HCT116 (cell line): ENCODE data around the gene TBATA. TPM values are rescaled to one million over a fixed set of nuclear protein-coding genes. Genes with fewer than 3 reads are reported as not detected.

ENCODE experiments used
- ATAC-seq: fragments of 200-7000 bp; cut with Tn5 transposase; 2 replicates; pipeline ENCODE4 v1.9.1; 2020; ENCODE audit warnings: mild to moderate bottlenecking, moderate library complexity
- BruUV-seq: library from RNA; stranded (reverse); fragments of 400-500 nt; replicated peaks from 2 replicates; lab custom pipeline; 2021; lab: Mats Ljungman, UMichigan
- CTCF ChIA-PET: fragments of 300-600 bp; sonication (Branson Sonifier 250); formaldehyde crosslinking; loops from one replicate; lab custom pipeline; 2021; ENCODE audit warnings: antibody characterized with exemption; lab: Charles Lee
- POLR2A ChIA-PET: fragments of 300-600, 350-600 bp; sonication (Branson Sonifier 250); formaldehyde crosslinking; loops from one replicate; lab custom pipeline; 2021; ENCODE audit warnings: antibody characterized with exemption; lab: Charles Lee
- RAD21 ChIA-PET, 2 experiments: fragments of 300-600 bp; sonication (Branson Sonifier 250); formaldehyde crosslinking; loops; one replicate each; lab custom pipeline; 2023; ENCODE audit warnings: low total read pairs in 2 of 2; ENCODE audit not compliant: uncharacterized antibody in 2 of 2, unreplicated experiment in 2 of 2, low non-redundant PET in 1 of 2; lab: Charles Lee
- DNase-seq: peaks from one replicate; pipeline ENCODE4 v3.0.0-alpha.2; 2010; ENCODE audit warnings: low read depth, low spot score
- H2AFZ ChIP-seq: fragments of 200-600 bp; shearing (Covaris generic), sonication (generic); 2 replicates; pipeline ENCODE4 v1.6.1; 2017; ENCODE audit warnings: low read depth, mixed run types, mixed read lengths, antibody characterized with exemption, low read length; ENCODE audit not compliant: poor library complexity, severe bottlenecking
- H3K27ac ChIP-seq: 2 replicates; pipeline ENCODE4 v1.5.1; 2012; ENCODE audit warnings: low read depth, low read length
- H3K27me3 ChIP-seq: fragments of 200-600 bp; sonication (generic); 2 replicates; pipeline ENCODE4 v1.6.1; 2016; ENCODE audit warnings: mixed run types, low read length, mixed read lengths; ENCODE audit not compliant: insufficient read depth
- H3K36me3 ChIP-seq, 2 experiments: fragments of 200-500 bp in 1 of 2; fragments of 200-600 bp in 1 of 2; sonication (Bioruptor generic) in 1 of 2; sonication (generic) in 1 of 2; 2 replicates each; pipeline versions ENCODE4 v1.5.1 to v1.6.1; 2014 to 2016; ENCODE audit warnings: low read length in 2 of 2, inconsistent platforms in 1 of 2, mixed read lengths in 1 of 2, mixed run types in 1 of 2; ENCODE audit not compliant: insufficient read depth in 2 of 2, control insufficient read depth in 1 of 2
- H3K4me1 ChIP-seq, 2 experiments: fragments of 200-600 bp in 1 of 2; sonication (generic) in 1 of 2; 2 replicates each; pipeline versions ENCODE4 v1.5.1 to v1.6.1; 2012 to 2017; ENCODE audit warnings: low read length in 2 of 2, inconsistent platforms in 1 of 2, mild to moderate bottlenecking in 1 of 2, mixed read lengths in 1 of 2, mixed run types in 1 of 2, moderate library complexity in 1 of 2; ENCODE audit not compliant: insufficient read depth in 2 of 2, control insufficient read depth in 1 of 2
- H3K4me2 ChIP-seq: fragments of 200-600 bp; sonication (generic); 2 replicates; pipeline ENCODE4 v1.6.1; 2017; ENCODE audit warnings: mixed run types, low read length, mixed read lengths
- H3K4me3 ChIP-seq, 2 experiments: fragments of 200-600 bp in 1 of 2; sonication (generic) in 1 of 2; replicated peaks in 1 of 2; 2 replicates each; pipeline ENCODE4 v1.5.1; 2011 to 2016; ENCODE audit warnings: low read length in 2 of 2, control low read depth in 1 of 2, low read depth in 1 of 2, mild to moderate bottlenecking in 1 of 2, mixed read lengths in 1 of 2, mixed run types in 1 of 2
- H3K79me2 ChIP-seq: fragments of 200-600 bp; sonication (generic); 2 replicates; pipeline ENCODE4 v1.6.1; 2017; ENCODE audit warnings: mild to moderate bottlenecking, mixed run types, low read length, moderate library complexity, mixed read lengths; ENCODE audit not compliant: insufficient read depth
- H3K9ac ChIP-seq: fragments of 200-600 bp; sonication (generic); 2 replicates; pipeline ENCODE4 v1.6.1; 2016; ENCODE audit warnings: low read length, mixed read lengths
- H3K9me2 ChIP-seq: fragments of 200-600 bp; sonication (generic), shearing (Covaris generic); 2 replicates; pipeline ENCODE4 v1.6.1; 2017; ENCODE audit warnings: mixed run types, mild to moderate bottlenecking, moderate library complexity; ENCODE audit not compliant: insufficient read depth
- H3K9me3 ChIP-seq, 2 experiments: fragments of 200-500 bp in 1 of 2; fragments of 200-600 bp in 1 of 2; sonication (Bioruptor generic) in 1 of 2; sonication (generic) in 1 of 2; 2 replicates each; pipeline ENCODE4 v1.6.1; 2014 to 2017; ENCODE audit warnings: low read length in 2 of 2, mixed read lengths in 2 of 2, inconsistent platforms in 1 of 2, low read depth in 1 of 2, mild to moderate bottlenecking in 1 of 2, mixed run types in 1 of 2, moderate library complexity in 1 of 2; ENCODE audit not compliant: control insufficient read depth in 1 of 2, insufficient read depth in 1 of 2
- H4K20me1 ChIP-seq: fragments of 200-600 bp; sonication (generic), shearing (Covaris generic); 2 replicates; pipeline ENCODE4 v1.6.1; 2017; ENCODE audit warnings: mixed run types, mild to moderate bottlenecking, moderate library complexity; ENCODE audit not compliant: insufficient read depth
- ATF3 ChIP-seq: IDR thresholded peaks from 2 replicates; pipeline ENCODE4 v1.6.1; 2012
- CBX3 ChIP-seq: IDR thresholded peaks from 2 replicates; pipeline ENCODE4 v1.6.1; 2012; ENCODE audit warnings: low read depth
- CEBPB ChIP-seq: IDR thresholded peaks from 2 replicates; pipeline ENCODE4 v1.6.1; 2012; ENCODE audit warnings: low read depth
- CTCF ChIP-seq, 3 experiments: fragments of 200-600 bp in 1 of 3; sonication (generic) in 1 of 3; IDR thresholded peaks in 2 of 3; conservative IDR thresholded peaks in 1 of 3; 2 replicates each; pipeline ENCODE4 v1.5.1; 2012 to 2017; ENCODE audit warnings: low read depth in 2 of 3, low read length in 2 of 3, antibody characterized with exemption in 1 of 3, borderline replicate concordance in 1 of 3, control low read depth in 1 of 3, mild to moderate bottlenecking in 1 of 3, mixed read lengths in 1 of 3, mixed run types in 1 of 3, moderate library complexity in 1 of 3; ENCODE audit not compliant: insufficient read depth in 1 of 3
- EGR1 ChIP-seq: IDR thresholded peaks from 2 replicates; pipeline ENCODE4 v1.6.1; 2012; ENCODE audit warnings: low read depth
- ELF1 ChIP-seq: IDR thresholded peaks from 2 replicates; pipeline ENCODE4 v1.6.1; 2012; ENCODE audit warnings: low read depth, borderline replicate concordance
- EZH2 ChIP-seq: fragments of 200-600 bp; sonication (generic); IDR thresholded peaks from 2 replicates; pipeline ENCODE4 v1.6.1; 2017; ENCODE audit warnings: antibody characterized with exemption, mixed run types
- EZH2phosphoT487 ChIP-seq: fragments of 200-600 bp; IDR thresholded peaks from 2 replicates; pipeline ENCODE4 v1.6.1; 2018; ENCODE audit warnings: antibody characterized with exemption, borderline replicate concordance
- FOSL1 ChIP-seq: IDR thresholded peaks from 2 replicates; pipeline ENCODE4 v1.6.1; 2012; ENCODE audit warnings: low read depth
- JUND ChIP-seq: IDR thresholded peaks from 2 replicates; pipeline ENCODE4 v1.6.1; 2012
- POLR2A ChIP-seq: IDR thresholded peaks from 2 replicates; pipeline ENCODE4 v1.7.0; 2011; ENCODE audit warnings: borderline replicate concordance; ENCODE audit not compliant: insufficient read depth, insufficient read length; ENCODE audit errors: extremely low read depth
- POLR2AphosphoS5 ChIP-seq: IDR thresholded peaks from 2 replicates; pipeline ENCODE4 v1.6.1; 2011; ENCODE audit warnings: mild to moderate bottlenecking, low read depth, low read length, moderate library complexity
- SRF ChIP-seq: IDR thresholded peaks from 2 replicates; pipeline ENCODE4 v1.6.1; 2012; ENCODE audit warnings: low read depth
- TCF7L2 ChIP-seq: IDR thresholded peaks from 2 replicates; pipeline ENCODE4 v1.7.0; 2011; ENCODE audit warnings: borderline replicate concordance, inconsistent platforms; ENCODE audit not compliant: insufficient read depth, insufficient read length; ENCODE audit errors: extremely low read depth
- YY1 ChIP-seq: IDR thresholded peaks from 2 replicates; pipeline ENCODE4 v1.6.1; 2011; ENCODE audit warnings: low read length, low read depth, moderate library complexity, mild to moderate bottlenecking; ENCODE audit not compliant: insufficient replicate concordance; ENCODE audit errors: extremely low read depth
- ZFX ChIP-seq: fragments of 450-650 bp; IDR thresholded peaks from 2 replicates; pipeline ENCODE4 v1.6.1; 2017
- ZNF274 ChIP-seq: fragments of 200-500 bp; sonication (Bioruptor generic); IDR thresholded peaks from 2 replicates; pipeline ENCODE4 v1.6.1; 2014; ENCODE audit warnings: mild to moderate bottlenecking, low read depth, low read length, inconsistent platforms
- intact Hi-C: fragments of 100-400 bp; cut with micrococcal nuclease; formaldehyde crosslinking; loops from 2 replicates; pipeline ENCODE4 v1.10.0; 2022
- total RNA-seq: library from RNA; stranded (reverse); gene quantifications from one replicate; pipeline ENCODE4 v1.2.1, GENCODE V29; 2021; ENCODE audit not compliant: unreplicated experiment

TBATA gene
- total RNA-seq, 1 experiment from 2014 or later, result not detected

DNA sequence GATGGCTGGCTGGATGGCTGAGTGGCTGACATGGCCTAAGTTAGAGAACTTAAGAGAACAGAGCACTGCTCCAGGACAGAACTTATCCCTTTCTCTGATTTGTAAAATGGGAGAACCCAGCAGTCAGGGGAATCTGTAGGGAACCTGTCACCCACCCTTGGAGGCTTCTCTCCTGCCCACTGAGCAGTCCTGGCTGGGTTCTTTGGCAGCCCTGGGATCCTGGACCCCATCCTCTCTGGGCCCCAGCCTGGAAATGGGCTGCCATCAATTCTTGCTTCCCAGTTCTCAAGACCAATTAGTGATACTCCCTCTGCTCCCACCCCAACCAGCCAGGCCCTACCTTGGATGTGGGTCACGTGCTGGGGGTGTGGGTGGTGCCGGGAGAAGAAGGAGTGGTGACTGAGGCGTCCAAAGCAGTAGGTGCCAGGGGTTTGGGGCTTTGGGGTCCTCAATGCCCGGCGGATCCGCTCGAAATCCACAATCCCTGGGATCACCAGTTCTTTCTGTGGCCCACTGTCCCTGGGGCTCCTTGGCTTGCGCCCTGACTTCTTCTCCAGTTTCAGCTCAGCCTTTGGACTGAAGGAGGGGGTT lies 3.6 kb downstream of the TBATA start:
- H3K9me3 ChIP-seq, result no peaks in the 10 kb centered on the region
- DNase-seq (no peak), ATAC-seq (no peak)
- no peaks in the 10 kb centered on the region for H3K79me2 ChIP-seq
- intact Hi-C loops, result no loop called here
- no peaks in the 10 kb centered on the region for H3K36me3 ChIP-seq
- no peaks in the 10 kb centered on the region for H3K9me2 ChIP-seq
- H3K4me1 ChIP-seq, result peaks cover 0 to 23% of the 10 kb centered on the region in 2 experiments; a peak in 2 of 4 replicates
- TF ChIP-seq CEBPB (no peak), POLR2AphosphoS5 (no peak), ZNF274 (no peak), CTCF (IDR thresholded peaks at IDR 0.05 in 2 of 3, conservative IDR thresholded peaks at IDR 0.05 in 1 of 3; ENCODE audit: borderline replicate concordance in 1 of 3, insufficient read depth in 1 of 3, low read depth in 2 of 3, low read length in 2 of 3) (no peak), ATF3 (no peak), SRF (no peak), ELF1 (no peak), YY1 (no peak), EZH2 (no peak), JUND (no peak), ZFX (no peak), CBX3 (no peak), POLR2A (no peak), EGR1 (no peak), EZH2phosphoT487 (no peak), TCF7L2 (no peak), FOSL1 (no peak)
- H3K9ac ChIP-seq, result no peak overlapping the region
- H3K4me2 ChIP-seq, result no peak overlapping the region
- POLR2A ChIA-PET, result no interaction called here
- H2AFZ ChIP-seq, result no peak overlapping the region
- RAD21 ChIA-PET, result no interaction called here
- H3K4me3 ChIP-seq, result no peak overlapping the region
- H3K27ac ChIP-seq, result no peak overlapping the region
- H4K20me1 ChIP-seq, result no peaks in the 10 kb centered on the region
- H3K27me3 ChIP-seq, result no peaks in the 10 kb centered on the region
- CTCF ChIA-PET, result no interaction called here
- BruUV-seq, result no TSS peak
